ENCODE measurements around the gene BACE1.

The BACE1 gene

GRCh38 chr11:117298195-117298594 is 17.9 kb downstream of the BACE1 start:
- no peak overlapping the region for H3K27ac ChIP-seq
- no peak for TF ChIP-seq ZFX (IDR thresholded peaks at IDR 0.05; ENCODE audit: borderline replicate concordance)
- no peak for TF ChIP-seq CTCF (IDR thresholded peaks at IDR 0.05)

- TF ChIP-seq CTCF (IDR thresholded peaks at IDR 0.05) (no peak), ZFX (IDR thresholded peaks at IDR 0.05; ENCODE audit: borderline replicate concordance) (no peak)
- H3K27ac ChIP-seq = no peak overlapping the region
Measured at GRCh38 chr11:117296881-117297280, 19.2 kb downstream of the BACE1 start.

GRCh38 chr11:117295438-117296137 is 20.5 kb downstream of the BACE1 start:
- TF ChIP-seq ZFX (IDR thresholded peaks at IDR 0.05; ENCODE audit: borderline replicate concordance) (no peak), CTCF (IDR thresholded peaks at IDR 0.05) (no peak)
- H3K27ac ChIP-seq = no peak overlapping the region

- TF ChIP-seq ZFX (IDR thresholded peaks at IDR 0.05; ENCODE audit: borderline replicate concordance) (no peak), CTCF (IDR thresholded peaks at IDR 0.05) (no peak)
- H3K27ac ChIP-seq = no peak overlapping the region
Measured at GRCh38 chr11:117292616-117293015, 23.4 kb downstream of the BACE1 start.

GRCh38 chr11:117290809-117291396 is 25.2 kb downstream of the BACE1 start, which contains the start of gene BACE1-AS:
TSS of gene BACE1-AS (plus strand) at chr11:117291346.
- H3K27ac ChIP-seq = no peak within 1 kb of the TSS
- no peak for TF ChIP-seq ZFX (IDR thresholded peaks at IDR 0.05; ENCODE audit: borderline replicate concordance)
- no peak for TF ChIP-seq CTCF (IDR thresholded peaks at IDR 0.05)

- H3K27ac ChIP-seq = no peak overlapping the region
- TF ChIP-seq CTCF (IDR thresholded peaks at IDR 0.05) (no peak), ZFX (IDR thresholded peaks at IDR 0.05; ENCODE audit: borderline replicate concordance) (no peak)
Measured at GRCh38 chr11:117289795-117290194, 26.3 kb downstream of the BACE1 start.

GRCh38 chr11:117287668-117288067 is 28.4 kb downstream of the BACE1 start:
- H3K27ac ChIP-seq = no peak overlapping the region
- TF ChIP-seq CTCF (IDR thresholded peaks at IDR 0.05) (no peak), ZFX (IDR thresholded peaks at IDR 0.05; ENCODE audit: borderline replicate concordance) (no peak)
